ENCODE measurements around the gene PANX1. TPM values are rescaled to one million over a fixed set of nuclear protein-coding genes. Genes with fewer than 3 reads are reported as not detected.

Gene PANX1
- total and polyA plus RNA-seq, 2 experiments from 2014 or later: 9.5 to 40.8 TPM

DNA sequence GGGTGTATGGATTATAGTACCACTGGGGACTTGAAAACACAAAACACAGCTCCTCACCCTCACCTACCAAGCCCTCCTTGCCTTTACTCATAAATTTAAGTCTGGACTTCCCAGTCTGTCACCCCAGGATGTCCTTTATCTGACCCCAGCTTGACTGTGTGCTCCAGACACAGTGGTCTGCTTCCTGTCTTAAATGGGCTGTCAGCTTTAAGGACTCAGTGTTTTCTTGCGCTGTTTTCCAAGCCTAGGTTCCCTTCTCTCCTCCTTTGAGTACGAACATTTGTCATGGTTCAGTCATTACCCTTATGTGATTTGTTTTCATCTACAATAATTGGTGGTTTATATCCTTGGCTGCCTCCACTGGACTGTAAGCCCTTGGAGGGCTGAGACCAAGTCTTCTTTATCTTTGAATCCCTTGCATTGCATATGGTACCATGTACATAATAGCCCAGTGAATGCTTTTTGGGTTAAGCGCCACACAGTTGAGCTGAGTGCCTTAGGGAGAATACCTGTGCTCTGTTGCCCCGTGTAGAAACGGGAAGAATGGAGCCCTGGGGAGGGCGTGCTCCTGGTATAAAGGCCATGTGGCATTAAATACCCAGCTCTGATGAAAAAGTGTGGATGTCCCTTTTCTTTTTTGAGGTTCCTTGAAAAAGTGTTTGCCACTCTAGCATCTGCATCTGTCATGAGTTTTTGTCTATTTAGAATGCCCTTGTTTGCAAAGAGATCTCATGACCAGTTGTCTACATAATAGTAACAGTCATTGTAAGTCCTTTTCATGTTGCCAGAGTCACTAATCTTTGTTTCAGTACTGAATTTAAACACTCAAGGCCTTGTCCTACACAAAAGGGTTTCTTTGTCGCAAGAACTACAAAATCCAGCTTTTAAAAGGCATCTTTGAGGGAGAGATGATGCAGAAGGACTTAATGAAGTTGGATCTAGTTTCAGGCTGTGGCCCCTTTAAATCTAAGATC, 14.0 kb downstream of the PANX1 start:
- Mint-ChIP-seq H3K4me3 (no peak overlapping the region), H3K27me3 (ENCODE audit: insufficient read depth, low read depth, poor library complexity) (peaks cover 3% of the 10 kb centered on the region), H3K27ac (no peak overlapping the region), H3K9me3 (no peaks in the 10 kb centered on the region), H3K36me3 (ENCODE audit: low read depth) (no peaks in the 10 kb centered on the region), H3K4me1 (peaks cover 73% of the 10 kb centered on the region)
- DNase-seq (ENCODE audit: low spot score): no peak
- TF ChIP-seq, protein P1, sequence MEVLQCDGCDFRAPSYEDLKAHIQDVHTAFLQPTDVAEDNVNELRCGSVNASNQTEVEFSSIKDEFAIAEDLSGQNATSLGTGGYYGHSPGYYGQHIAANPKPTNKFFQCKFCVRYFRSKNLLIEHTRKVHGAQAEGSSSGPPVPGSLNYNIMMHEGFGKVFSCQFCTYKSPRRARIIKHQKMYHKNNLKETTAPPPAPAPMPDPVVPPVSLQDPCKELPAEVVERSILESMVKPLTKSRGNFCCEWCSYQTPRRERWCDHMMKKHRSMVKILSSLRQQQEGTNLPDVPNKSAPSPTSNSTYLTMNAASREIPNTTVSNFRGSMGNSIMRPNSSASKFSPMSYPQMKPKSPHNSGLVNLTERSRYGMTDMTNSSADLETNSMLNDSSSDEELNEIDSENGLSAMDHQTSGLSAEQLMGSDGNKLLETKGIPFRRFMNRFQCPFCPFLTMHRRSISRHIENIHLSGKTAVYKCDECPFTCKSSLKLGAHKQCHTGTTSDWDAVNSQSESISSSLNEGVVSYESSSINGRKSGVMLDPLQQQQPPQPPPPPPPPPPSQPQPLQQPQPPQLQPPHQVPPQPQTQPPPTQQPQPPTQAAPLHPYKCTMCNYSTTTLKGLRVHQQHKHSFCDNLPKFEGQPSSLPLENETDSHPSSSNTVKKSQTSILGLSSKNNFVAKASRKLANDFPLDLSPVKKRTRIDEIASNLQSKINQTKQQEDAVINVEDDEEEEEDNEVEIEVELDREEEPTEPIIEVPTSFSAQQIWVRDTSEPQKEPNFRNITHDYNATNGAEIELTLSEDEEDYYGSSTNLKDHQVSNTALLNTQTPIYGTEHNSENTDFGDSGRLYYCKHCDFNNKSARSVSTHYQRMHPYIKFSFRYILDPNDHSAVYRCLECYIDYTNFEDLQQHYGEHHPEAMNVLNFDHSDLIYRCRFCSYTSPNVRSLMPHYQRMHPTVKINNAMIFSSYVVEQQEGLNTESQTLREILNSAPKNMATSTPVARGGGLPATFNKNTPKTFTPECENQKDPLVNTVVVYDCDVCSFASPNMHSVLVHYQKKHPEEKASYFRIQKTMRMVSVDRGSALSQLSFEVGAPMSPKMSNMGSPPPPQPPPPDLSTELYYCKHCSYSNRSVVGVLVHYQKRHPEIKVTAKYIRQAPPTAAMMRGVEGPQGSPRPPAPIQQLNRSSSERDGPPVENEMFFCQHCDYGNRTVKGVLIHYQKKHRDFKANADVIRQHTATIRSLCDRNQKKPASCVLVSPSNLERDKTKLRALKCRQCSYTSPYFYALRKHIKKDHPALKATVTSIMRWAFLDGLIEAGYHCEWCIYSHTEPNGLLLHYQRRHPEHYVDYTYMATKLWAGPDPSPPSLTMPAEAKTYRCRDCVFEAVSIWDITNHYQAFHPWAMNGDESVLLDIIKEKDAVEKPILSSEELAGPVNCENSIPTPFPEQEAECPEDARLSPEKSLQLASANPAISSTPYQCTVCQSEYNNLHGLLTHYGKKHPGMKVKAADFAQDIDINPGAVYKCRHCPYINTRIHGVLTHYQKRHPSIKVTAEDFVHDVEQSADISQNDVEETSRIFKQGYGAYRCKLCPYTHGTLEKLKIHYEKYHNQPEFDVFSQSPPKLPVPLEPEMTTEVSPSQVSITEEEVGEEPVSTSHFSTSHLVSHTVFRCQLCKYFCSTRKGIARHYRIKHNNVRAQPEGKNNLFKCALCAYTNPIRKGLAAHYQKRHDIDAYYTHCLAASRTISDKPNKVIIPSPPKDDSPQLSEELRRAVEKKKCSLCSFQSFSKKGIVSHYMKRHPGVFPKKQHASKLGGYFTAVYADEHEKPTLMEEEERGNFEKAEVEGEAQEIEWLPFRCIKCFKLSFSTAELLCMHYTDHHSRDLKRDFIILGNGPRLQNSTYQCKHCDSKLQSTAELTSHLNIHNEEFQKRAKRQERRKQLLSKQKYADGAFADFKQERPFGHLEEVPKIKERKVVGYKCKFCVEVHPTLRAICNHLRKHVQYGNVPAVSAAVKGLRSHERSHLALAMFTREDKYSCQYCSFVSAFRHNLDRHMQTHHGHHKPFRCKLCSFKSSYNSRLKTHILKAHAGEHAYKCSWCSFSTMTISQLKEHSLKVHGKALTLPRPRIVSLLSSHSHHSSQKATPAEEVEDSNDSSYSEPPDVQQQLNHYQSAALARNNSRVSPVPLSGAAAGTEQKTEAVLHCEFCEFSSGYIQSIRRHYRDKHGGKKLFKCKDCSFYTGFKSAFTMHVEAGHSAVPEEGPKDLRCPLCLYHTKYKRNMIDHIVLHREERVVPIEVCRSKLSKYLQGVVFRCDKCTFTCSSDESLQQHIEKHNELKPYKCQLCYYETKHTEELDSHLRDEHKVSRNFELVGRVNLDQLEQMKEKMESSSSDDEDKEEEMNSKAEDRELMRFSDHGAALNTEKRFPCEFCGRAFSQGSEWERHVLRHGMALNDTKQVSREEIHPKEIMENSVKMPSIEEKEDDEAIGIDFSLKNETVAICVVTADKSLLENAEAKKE (CRISPR knock-in tag; IDR thresholded peaks at IDR 0.05): no peak
- TF ChIP-seq, protein P2, sequence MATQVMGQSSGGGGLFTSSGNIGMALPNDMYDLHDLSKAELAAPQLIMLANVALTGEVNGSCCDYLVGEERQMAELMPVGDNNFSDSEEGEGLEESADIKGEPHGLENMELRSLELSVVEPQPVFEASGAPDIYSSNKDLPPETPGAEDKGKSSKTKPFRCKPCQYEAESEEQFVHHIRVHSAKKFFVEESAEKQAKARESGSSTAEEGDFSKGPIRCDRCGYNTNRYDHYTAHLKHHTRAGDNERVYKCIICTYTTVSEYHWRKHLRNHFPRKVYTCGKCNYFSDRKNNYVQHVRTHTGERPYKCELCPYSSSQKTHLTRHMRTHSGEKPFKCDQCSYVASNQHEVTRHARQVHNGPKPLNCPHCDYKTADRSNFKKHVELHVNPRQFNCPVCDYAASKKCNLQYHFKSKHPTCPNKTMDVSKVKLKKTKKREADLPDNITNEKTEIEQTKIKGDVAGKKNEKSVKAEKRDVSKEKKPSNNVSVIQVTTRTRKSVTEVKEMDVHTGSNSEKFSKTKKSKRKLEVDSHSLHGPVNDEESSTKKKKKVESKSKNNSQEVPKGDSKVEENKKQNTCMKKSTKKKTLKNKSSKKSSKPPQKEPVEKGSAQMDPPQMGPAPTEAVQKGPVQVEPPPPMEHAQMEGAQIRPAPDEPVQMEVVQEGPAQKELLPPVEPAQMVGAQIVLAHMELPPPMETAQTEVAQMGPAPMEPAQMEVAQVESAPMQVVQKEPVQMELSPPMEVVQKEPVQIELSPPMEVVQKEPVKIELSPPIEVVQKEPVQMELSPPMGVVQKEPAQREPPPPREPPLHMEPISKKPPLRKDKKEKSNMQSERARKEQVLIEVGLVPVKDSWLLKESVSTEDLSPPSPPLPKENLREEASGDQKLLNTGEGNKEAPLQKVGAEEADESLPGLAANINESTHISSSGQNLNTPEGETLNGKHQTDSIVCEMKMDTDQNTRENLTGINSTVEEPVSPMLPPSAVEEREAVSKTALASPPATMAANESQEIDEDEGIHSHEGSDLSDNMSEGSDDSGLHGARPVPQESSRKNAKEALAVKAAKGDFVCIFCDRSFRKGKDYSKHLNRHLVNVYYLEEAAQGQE (IDR thresholded peaks at IDR 0.05; ENCODE audit: unreplicated experiment): no peak
- TF ChIP-seq STAT1 (IDR thresholded peaks at IDR 0.05; ENCODE audit: unreplicated experiment) (no peak), EZH2phosphoT487 (IDR thresholded peaks at IDR 0.05; ENCODE audit: unreplicated experiment) (no peak), ZNF331 (CRISPR knock-in tag; IDR thresholded peaks at IDR 0.05; ENCODE audit: low read depth) (no peak), CREB1 (CRISPR knock-in tag; IDR thresholded peaks at IDR 0.05; ENCODE audit: low read depth) (no peak), EZH2 (IDR thresholded peaks at IDR 0.05; ENCODE audit: low read depth, unreplicated experiment) (no peak), NANOG (IDR thresholded peaks at IDR 0.05; ENCODE audit: borderline replicate concordance) (no peak), ZNF114 (CRISPR knock-in tag; IDR thresholded peaks at IDR 0.05) (no peak), JUNB (IDR thresholded peaks at IDR 0.05; ENCODE audit: unreplicated experiment) (no peak), POLR2AphosphoS5 (IDR thresholded peaks at IDR 0.05; ENCODE audit: low read depth) (no peak)
- TF ChIP-seq, protein P3, sequence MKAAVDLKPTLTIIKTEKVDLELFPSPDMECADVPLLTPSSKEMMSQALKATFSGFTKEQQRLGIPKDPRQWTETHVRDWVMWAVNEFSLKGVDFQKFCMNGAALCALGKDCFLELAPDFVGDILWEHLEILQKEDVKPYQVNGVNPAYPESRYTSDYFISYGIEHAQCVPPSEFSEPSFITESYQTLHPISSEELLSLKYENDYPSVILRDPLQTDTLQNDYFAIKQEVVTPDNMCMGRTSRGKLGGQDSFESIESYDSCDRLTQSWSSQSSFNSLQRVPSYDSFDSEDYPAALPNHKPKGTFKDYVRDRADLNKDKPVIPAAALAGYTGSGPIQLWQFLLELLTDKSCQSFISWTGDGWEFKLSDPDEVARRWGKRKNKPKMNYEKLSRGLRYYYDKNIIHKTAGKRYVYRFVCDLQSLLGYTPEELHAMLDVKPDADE (IDR thresholded peaks at IDR 0.05): no peak
- TF ChIP-seq, protein P4, sequence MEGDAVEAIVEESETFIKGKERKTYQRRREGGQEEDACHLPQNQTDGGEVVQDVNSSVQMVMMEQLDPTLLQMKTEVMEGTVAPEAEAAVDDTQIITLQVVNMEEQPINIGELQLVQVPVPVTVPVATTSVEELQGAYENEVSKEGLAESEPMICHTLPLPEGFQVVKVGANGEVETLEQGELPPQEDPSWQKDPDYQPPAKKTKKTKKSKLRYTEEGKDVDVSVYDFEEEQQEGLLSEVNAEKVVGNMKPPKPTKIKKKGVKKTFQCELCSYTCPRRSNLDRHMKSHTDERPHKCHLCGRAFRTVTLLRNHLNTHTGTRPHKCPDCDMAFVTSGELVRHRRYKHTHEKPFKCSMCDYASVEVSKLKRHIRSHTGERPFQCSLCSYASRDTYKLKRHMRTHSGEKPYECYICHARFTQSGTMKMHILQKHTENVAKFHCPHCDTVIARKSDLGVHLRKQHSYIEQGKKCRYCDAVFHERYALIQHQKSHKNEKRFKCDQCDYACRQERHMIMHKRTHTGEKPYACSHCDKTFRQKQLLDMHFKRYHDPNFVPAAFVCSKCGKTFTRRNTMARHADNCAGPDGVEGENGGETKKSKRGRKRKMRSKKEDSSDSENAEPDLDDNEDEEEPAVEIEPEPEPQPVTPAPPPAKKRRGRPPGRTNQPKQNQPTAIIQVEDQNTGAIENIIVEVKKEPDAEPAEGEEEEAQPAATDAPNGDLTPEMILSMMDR (conservative IDR thresholded peaks at IDR 0.05; ENCODE audit: low read depth in 2 of 2): no peak
- no peaks in the 10 kb centered on the region for H3F3A ChIP-seq (replicated peaks; ENCODE audit: low read depth)
- no peaks in the 10 kb centered on the region for H3K9me2 ChIP-seq (ENCODE audit: insufficient read depth)
- H4K20me1 ChIP-seq (replicated peaks; ENCODE audit: insufficient read depth): peaks cover 82% of the 10 kb centered on the region
- H3K27ac ChIP-seq (ENCODE audit: low read depth): no peak overlapping the region
- peaks cover 100% of the 10 kb centered on the region for H3K79me2 ChIP-seq (replicated peaks; ENCODE audit: insufficient read depth)
- no peaks in the 10 kb centered on the region for H3K27me3 ChIP-seq (ENCODE audit: insufficient read depth)
- ATAC-seq: peak; percentile 22; the same call in 2 of the 3 replicates
- H3K4me3 ChIP-seq: no peak overlapping the region
- no peaks in the 10 kb centered on the region for H3K36me3 ChIP-seq (ENCODE audit: insufficient read depth)
- H2AFZ ChIP-seq: no peak overlapping the region
- H3K4me2 ChIP-seq: peak overlapping the region; percentile 54
- peaks cover 62% of the 10 kb centered on the region for H3K4me1 ChIP-seq (ENCODE audit: insufficient read depth)

All from GM23338 (cell line).